ENCODE data around the gene RCOR3. TPM values are rescaled to one million over a fixed set of nuclear protein-coding genes. Genes with fewer than 3 reads are reported as not detected.
A peak's percentile ranks its signal among the peaks of the same experiment; 100 is the strongest.
"Not testable (repeated sequence)": the region's sequence is repeated elsewhere in the genome, so short reads cannot be mapped to it uniquely, and the experiment has no call there.

Gene RCOR3
- total RNA-seq, 1 experiment from 2014 or later: 39.0 TPM

- POLR2A ChIA-PET (ENCODE audit: low non-redundant PET): interaction anchor here (0.7 kb wide), 1 partner anchor 355 kb away, joined by 3 read pairs; no protein-coding TSS in a partner anchor
- intact Hi-C loops (cut with micrococcal nuclease; ENCODE audit: unreplicated experiment): no loop called here
These were observed 61.8 kb downstream of the RCOR3 start for GRCh38 chr1:211320980-211321379.

GRCh38 chr1:211321646-211322045 is 62.5 kb downstream of the RCOR3 start:
- DNase-seq (ENCODE audit: low spot score); BruUV-seq (replicated peaks); CTCF ChIA-PET; H3K4me3 ChIP-seq (ENCODE audit: low read depth, low read length, poor library complexity, severe bottlenecking); H3K27ac ChIP-seq (ENCODE audit: low read depth, low read length, poor library complexity, severe bottlenecking); POLR2A ChIA-PET (ENCODE audit: low non-redundant PET); H3K9me3 ChIP-seq (ENCODE audit: low read depth, low read length, poor library complexity, severe bottlenecking); H3K36me3 ChIP-seq (ENCODE audit: insufficient read depth, low read length, poor library complexity, severe bottlenecking); H3K27me3 ChIP-seq (replicated peaks; ENCODE audit: insufficient read depth, low read depth, low read length, poor library complexity); H3K4me1 ChIP-seq (ENCODE audit: insufficient read depth, low read length, poor library complexity, severe bottlenecking): not testable (repeated sequence)
- intact Hi-C loops (cut with micrococcal nuclease; ENCODE audit: unreplicated experiment): loop anchor here (2.0 kb wide), 1 partner anchor 333 kb away; no protein-coding TSS in a partner anchor

More at GRCh38 chr1:211320980-211321379, 61.8 kb downstream of the RCOR3 start:
- BruUV-seq (replicated peaks): no TSS peak
- Histone ChIP-seq H3K27ac (ENCODE audit: low read depth, low read length, poor library complexity, severe bottlenecking) (no peak overlapping the region), H3K27me3 (replicated peaks; ENCODE audit: insufficient read depth, low read depth, low read length, poor library complexity) (no peaks in the 10 kb centered on the region), H3K4me1 (ENCODE audit: insufficient read depth, low read length, poor library complexity, severe bottlenecking) (no peaks in the 10 kb centered on the region), H3K9me3 (ENCODE audit: low read depth, low read length, poor library complexity, severe bottlenecking) (no peaks in the 10 kb centered on the region), H3K4me3 (ENCODE audit: low read depth, low read length, poor library complexity, severe bottlenecking) (no peak overlapping the region), H3K36me3 (ENCODE audit: insufficient read depth, low read length, poor library complexity, severe bottlenecking) (no peaks in the 10 kb centered on the region)
- no peak for TF ChIP-seq CTCF (conservative IDR thresholded peaks at IDR 0.05; ENCODE audit: low read depth, low read length)
- no peak for TF ChIP-seq EZH2 (IDR thresholded peaks at IDR 0.05; ENCODE audit: borderline replicate concordance, low read depth, low read length, poor library complexity, severe bottlenecking)
- CTCF ChIA-PET: no interaction called here
- no peak for DNase-seq (ENCODE audit: low spot score)

- POLR2A ChIA-PET (ENCODE audit: low non-redundant PET): no interaction called here
- Histone ChIP-seq H3K27me3 (replicated peaks; ENCODE audit: insufficient read depth, low read depth, low read length, poor library complexity) (no peaks in the 10 kb centered on the region), H3K36me3 (ENCODE audit: insufficient read depth, low read length, poor library complexity, severe bottlenecking) (no peaks in the 10 kb centered on the region), H3K4me3 (ENCODE audit: low read depth, low read length, poor library complexity, severe bottlenecking) (no peak overlapping the region), H3K27ac (ENCODE audit: low read depth, low read length, poor library complexity, severe bottlenecking) (no peak overlapping the region), H3K4me1 (ENCODE audit: insufficient read depth, low read length, poor library complexity, severe bottlenecking) (no peaks in the 10 kb centered on the region), H3K9me3 (ENCODE audit: low read depth, low read length, poor library complexity, severe bottlenecking) (no peaks in the 10 kb centered on the region)
- intact Hi-C loops (cut with micrococcal nuclease; ENCODE audit: unreplicated experiment): loop anchor here (1.0 to 2.0 kb wide), 3 partner anchors 153 to 331 kb away; no protein-coding TSS in a partner anchor
- peak; percentile 83 for DNase-seq (ENCODE audit: low spot score)
- CTCF ChIA-PET: interaction anchor here (0.5 to 1.2 kb wide), 5 partner anchors 15 to 330 kb away, joined by 3 to 11 read pairs (median 4); no protein-coding TSS in a partner anchor
- BruUV-seq (replicated peaks): no TSS peak
- TF ChIP-seq EZH2 (IDR thresholded peaks at IDR 0.05; ENCODE audit: borderline replicate concordance, low read depth, low read length, poor library complexity, severe bottlenecking) (no peak), CTCF (conservative IDR thresholded peaks at IDR 0.05; ENCODE audit: low read depth, low read length) (peak; percentile 88)
These were observed 64.2 kb downstream of the RCOR3 start for GRCh38 chr1:211323156-211324063.

All from A673 (cell line).